HCT116 (cell line): ENCODE measurements around the gene KLHDC3. TPM values are rescaled to one million over a fixed set of nuclear protein-coding genes. Genes with fewer than 3 reads are reported as not detected.

ENCODE experiments used
- ATAC-seq: fragments of 200-7000 bp; cut with Tn5 transposase; 2 replicates; pipeline ENCODE4 v1.9.1; 2020; ENCODE audit warnings: mild to moderate bottlenecking, moderate library complexity
- BruUV-seq: library from RNA; stranded (reverse); fragments of 400-500 nt; replicated peaks from 2 replicates; lab custom pipeline; 2021; lab: Mats Ljungman, UMichigan
- CTCF ChIA-PET: fragments of 300-600 bp; sonication (Branson Sonifier 250); formaldehyde crosslinking; loops from one replicate; lab custom pipeline; 2021; ENCODE audit warnings: antibody characterized with exemption; lab: Charles Lee
- POLR2A ChIA-PET: fragments of 300-600, 350-600 bp; sonication (Branson Sonifier 250); formaldehyde crosslinking; loops from one replicate; lab custom pipeline; 2021; ENCODE audit warnings: antibody characterized with exemption; lab: Charles Lee
- RAD21 ChIA-PET, 2 experiments: fragments of 300-600 bp; sonication (Branson Sonifier 250); formaldehyde crosslinking; loops; one replicate each; lab custom pipeline; 2023; ENCODE audit warnings: low total read pairs in 2 of 2; ENCODE audit not compliant: uncharacterized antibody in 2 of 2, unreplicated experiment in 2 of 2, low non-redundant PET in 1 of 2; lab: Charles Lee
- DNase-seq: peaks from one replicate; pipeline ENCODE4 v3.0.0-alpha.2; 2010; ENCODE audit warnings: low read depth, low spot score
- H2AFZ ChIP-seq: fragments of 200-600 bp; shearing (Covaris generic), sonication (generic); 2 replicates; pipeline ENCODE4 v1.6.1; 2017; ENCODE audit warnings: low read depth, mixed run types, mixed read lengths, antibody characterized with exemption, low read length; ENCODE audit not compliant: poor library complexity, severe bottlenecking
- H3K27ac ChIP-seq: 2 replicates; pipeline ENCODE4 v1.5.1; 2012; ENCODE audit warnings: low read depth, low read length
- H3K27me3 ChIP-seq: fragments of 200-600 bp; sonication (generic); 2 replicates; pipeline ENCODE4 v1.6.1; 2016; ENCODE audit warnings: mixed run types, low read length, mixed read lengths; ENCODE audit not compliant: insufficient read depth
- H3K36me3 ChIP-seq, 2 experiments: fragments of 200-500 bp in 1 of 2; fragments of 200-600 bp in 1 of 2; sonication (Bioruptor generic) in 1 of 2; sonication (generic) in 1 of 2; 2 replicates each; pipeline versions ENCODE4 v1.5.1 to v1.6.1; 2014 to 2016; ENCODE audit warnings: low read length in 2 of 2, inconsistent platforms in 1 of 2, mixed read lengths in 1 of 2, mixed run types in 1 of 2; ENCODE audit not compliant: insufficient read depth in 2 of 2, control insufficient read depth in 1 of 2
- H3K4me1 ChIP-seq, 2 experiments: fragments of 200-600 bp in 1 of 2; sonication (generic) in 1 of 2; 2 replicates each; pipeline versions ENCODE4 v1.5.1 to v1.6.1; 2012 to 2017; ENCODE audit warnings: low read length in 2 of 2, inconsistent platforms in 1 of 2, mild to moderate bottlenecking in 1 of 2, mixed read lengths in 1 of 2, mixed run types in 1 of 2, moderate library complexity in 1 of 2; ENCODE audit not compliant: insufficient read depth in 2 of 2, control insufficient read depth in 1 of 2
- H3K4me2 ChIP-seq: fragments of 200-600 bp; sonication (generic); 2 replicates; pipeline ENCODE4 v1.6.1; 2017; ENCODE audit warnings: mixed run types, low read length, mixed read lengths
- H3K4me3 ChIP-seq, 2 experiments: fragments of 200-600 bp in 1 of 2; sonication (generic) in 1 of 2; replicated peaks in 1 of 2; 2 replicates each; pipeline ENCODE4 v1.5.1; 2011 to 2016; ENCODE audit warnings: low read length in 2 of 2, control low read depth in 1 of 2, low read depth in 1 of 2, mild to moderate bottlenecking in 1 of 2, mixed read lengths in 1 of 2, mixed run types in 1 of 2
- H3K79me2 ChIP-seq: fragments of 200-600 bp; sonication (generic); 2 replicates; pipeline ENCODE4 v1.6.1; 2017; ENCODE audit warnings: mild to moderate bottlenecking, mixed run types, low read length, moderate library complexity, mixed read lengths; ENCODE audit not compliant: insufficient read depth
- H3K9ac ChIP-seq: fragments of 200-600 bp; sonication (generic); 2 replicates; pipeline ENCODE4 v1.6.1; 2016; ENCODE audit warnings: low read length, mixed read lengths
- H3K9me2 ChIP-seq: fragments of 200-600 bp; sonication (generic), shearing (Covaris generic); 2 replicates; pipeline ENCODE4 v1.6.1; 2017; ENCODE audit warnings: mixed run types, mild to moderate bottlenecking, moderate library complexity; ENCODE audit not compliant: insufficient read depth
- H3K9me3 ChIP-seq, 2 experiments: fragments of 200-500 bp in 1 of 2; fragments of 200-600 bp in 1 of 2; sonication (Bioruptor generic) in 1 of 2; sonication (generic) in 1 of 2; 2 replicates each; pipeline ENCODE4 v1.6.1; 2014 to 2017; ENCODE audit warnings: low read length in 2 of 2, mixed read lengths in 2 of 2, inconsistent platforms in 1 of 2, low read depth in 1 of 2, mild to moderate bottlenecking in 1 of 2, mixed run types in 1 of 2, moderate library complexity in 1 of 2; ENCODE audit not compliant: control insufficient read depth in 1 of 2, insufficient read depth in 1 of 2
- H4K20me1 ChIP-seq: fragments of 200-600 bp; sonication (generic), shearing (Covaris generic); 2 replicates; pipeline ENCODE4 v1.6.1; 2017; ENCODE audit warnings: mixed run types, mild to moderate bottlenecking, moderate library complexity; ENCODE audit not compliant: insufficient read depth
- CBX3 ChIP-seq: IDR thresholded peaks from 2 replicates; pipeline ENCODE4 v1.6.1; 2012; ENCODE audit warnings: low read depth
- CEBPB ChIP-seq: IDR thresholded peaks from 2 replicates; pipeline ENCODE4 v1.6.1; 2012; ENCODE audit warnings: low read depth
- CTCF ChIP-seq, 3 experiments: fragments of 200-600 bp in 1 of 3; sonication (generic) in 1 of 3; IDR thresholded peaks in 2 of 3; conservative IDR thresholded peaks in 1 of 3; 2 replicates each; pipeline ENCODE4 v1.5.1; 2012 to 2017; ENCODE audit warnings: low read depth in 2 of 3, low read length in 2 of 3, antibody characterized with exemption in 1 of 3, borderline replicate concordance in 1 of 3, control low read depth in 1 of 3, mild to moderate bottlenecking in 1 of 3, mixed read lengths in 1 of 3, mixed run types in 1 of 3, moderate library complexity in 1 of 3; ENCODE audit not compliant: insufficient read depth in 1 of 3
- EGR1 ChIP-seq: IDR thresholded peaks from 2 replicates; pipeline ENCODE4 v1.6.1; 2012; ENCODE audit warnings: low read depth
- ELF1 ChIP-seq: IDR thresholded peaks from 2 replicates; pipeline ENCODE4 v1.6.1; 2012; ENCODE audit warnings: low read depth, borderline replicate concordance
- EZH2 ChIP-seq: fragments of 200-600 bp; sonication (generic); IDR thresholded peaks from 2 replicates; pipeline ENCODE4 v1.6.1; 2017; ENCODE audit warnings: antibody characterized with exemption, mixed run types
- FOSL1 ChIP-seq: IDR thresholded peaks from 2 replicates; pipeline ENCODE4 v1.6.1; 2012; ENCODE audit warnings: low read depth
- REST ChIP-seq: IDR thresholded peaks from 2 replicates; pipeline ENCODE4 v1.6.1; 2012; ENCODE audit warnings: low read depth
- SP1 ChIP-seq: IDR thresholded peaks from 2 replicates; pipeline ENCODE4 v1.6.1; 2012; ENCODE audit warnings: low read depth
- ZNF274 ChIP-seq: fragments of 200-500 bp; sonication (Bioruptor generic); IDR thresholded peaks from 2 replicates; pipeline ENCODE4 v1.6.1; 2014; ENCODE audit warnings: mild to moderate bottlenecking, low read depth, low read length, inconsistent platforms
- intact Hi-C: fragments of 100-400 bp; cut with micrococcal nuclease; formaldehyde crosslinking; loops from 2 replicates; pipeline ENCODE4 v1.10.0; 2022
- total RNA-seq: library from RNA; stranded (reverse); gene quantifications from one replicate; pipeline ENCODE4 v1.2.1, GENCODE V29; 2021; ENCODE audit not compliant: unreplicated experiment

The KLHDC3 gene
- total RNA-seq, 1 experiment from 2014 or later = 67.2 TPM

- ChIA-PET RAD21 (no interaction called here), CTCF (no interaction called here), POLR2A (interaction anchor here (1.1 kb wide), 1 partner anchor 10 kb away, joined by 6 read pairs; the partner anchor contains the start of gene PEX6)
- no peak overlapping the region for H3K4me2 ChIP-seq
- H3K9me3 ChIP-seq = no peaks in the 10 kb centered on the region
- H3K27ac ChIP-seq = no peak overlapping the region
- H3K9me2 ChIP-seq = no peaks in the 10 kb centered on the region
- peaks cover 6 to 18% of the 10 kb centered on the region in 2 experiments; a peak in 3 of 4 replicates for H3K4me1 ChIP-seq
- H3K79me2 ChIP-seq = peaks cover 34% of the 10 kb centered on the region
- no peak for ATAC-seq
- BruUV-seq = no TSS peak
- H2AFZ ChIP-seq = no peak overlapping the region
- H3K36me3 ChIP-seq = peaks cover 5 to 13% of the 10 kb centered on the region in 2 experiments; a peak in 3 of 4 replicates
- no peak overlapping the region for H3K9ac ChIP-seq
- H3K27me3 ChIP-seq = no peaks in the 10 kb centered on the region
- no peaks in the 10 kb centered on the region for H4K20me1 ChIP-seq
- no peak for TF ChIP-seq CEBPB
- TF ChIP-seq REST = no peak
- no peak for TF ChIP-seq ZNF274
- no peak for TF ChIP-seq EGR1
- TF ChIP-seq FOSL1 = no peak
- no peak for TF ChIP-seq EZH2
- TF ChIP-seq SP1 = no peak
- TF ChIP-seq CTCF (IDR thresholded peaks at IDR 0.05 in 2 of 3, conservative IDR thresholded peaks at IDR 0.05 in 1 of 3; ENCODE audit: borderline replicate concordance in 1 of 3, insufficient read depth in 1 of 3, low read depth in 2 of 3, low read length in 2 of 3) = no peak
- TF ChIP-seq ELF1 = no peak
- no peak for TF ChIP-seq CBX3
- no peak overlapping the region for H3K4me3 ChIP-seq
- intact Hi-C loops = no loop called here
- DNase-seq = no peak
Observed at GRCh38 chr6:42988486-42989020, 25.5 kb upstream of the KLHDC3 start.
